Inflammatory macrophage (primary cell): Measurements from ENCODE around the gene ERAL1.
"Not testable (repeated sequence)": the region's sequence is repeated elsewhere in the genome, so short reads cannot be mapped to it uniquely, and the experiment has no call there.

ENCODE experiments used
- DNase-seq, 2 donors: peaks; one replicate each; pipeline ENCODE4 v3.0.0-alpha.2; 2020 to 2022

The ERAL1 gene

GRCh38 chr17:28853295-28853694 lies 1.5 kb upstream of the ERAL1 start:
- no peak for DNase-seq

- DNase-seq, result no peak
Measured at GRCh38 chr17:28855336-28855679, 492 bp downstream of the ERAL1 start.

GRCh38 chr17:28856028-28856574 lies 1.3 kb downstream of the ERAL1 start:
- DNase-seq, result no peak

- no peak for DNase-seq
Measured at GRCh38 chr17:28857905-28858800, 3.3 kb downstream of the ERAL1 start.

GRCh38 chr17:28858801-28859355 lies 4.1 kb downstream of the ERAL1 start:
- DNase-seq, result no peak

GRCh38 chr17:28860363-28860808 lies 5.6 kb downstream of the ERAL1 start:
- no peak for DNase-seq

GRCh38 chr17:28861393-28862203 lies 6.8 kb downstream of the ERAL1 start:
- no peak for DNase-seq

GRCh38 chr17:28862561-28862960 lies 7.7 kb downstream of the ERAL1 start:
- no peak for DNase-seq

- no peak for DNase-seq
Measured at GRCh38 chr17:28863953-28864352, 9.1 kb downstream of the ERAL1 start.

- DNase-seq, result no peak
Measured at GRCh38 chr17:28864991-28865849, 10.4 kb downstream of the ERAL1 start.

GRCh38 chr17:28865946-28866752 lies 11.3 kb downstream of the ERAL1 start:
- peak; percentile 26 to 36 for DNase-seq

- no peak for DNase-seq
Measured at GRCh38 chr17:28867276-28867675, 12.5 kb downstream of the ERAL1 start.

- DNase-seq, result no peak
Measured at GRCh38 chr17:28871056-28871579, 16.3 kb downstream of the ERAL1 start.

- no peak for DNase-seq
Measured at GRCh38 chr17:28873839-28874238, 19.0 kb downstream of the ERAL1 start.

GRCh38 chr17:28874750-28875149 lies 19.9 kb downstream of the ERAL1 start:
- DNase-seq, result no peak

GRCh38 chr17:28875848-28876550 lies 21.2 kb downstream of the ERAL1 start:
- no peak for DNase-seq

- not testable (repeated sequence) for DNase-seq
Measured at GRCh38 chr17:28877150-28877711, 22.4 kb downstream of the ERAL1 start.

- DNase-seq, result no peak
Measured at GRCh38 chr17:28878158-28878910, 23.5 kb downstream of the ERAL1 start.

GRCh38 chr17:28878981-28879380 lies 24.2 kb downstream of the ERAL1 start:
- no peak for DNase-seq
